Measurements from ENCODE around the gene LEF1. TPM values are rescaled to one million over a fixed set of nuclear protein-coding genes. Genes with fewer than 3 reads are reported as not detected.

The LEF1 gene
- total RNA-seq, 2 donors from 2014 or later = 3.4 TPM; not detected in 1

DNA sequence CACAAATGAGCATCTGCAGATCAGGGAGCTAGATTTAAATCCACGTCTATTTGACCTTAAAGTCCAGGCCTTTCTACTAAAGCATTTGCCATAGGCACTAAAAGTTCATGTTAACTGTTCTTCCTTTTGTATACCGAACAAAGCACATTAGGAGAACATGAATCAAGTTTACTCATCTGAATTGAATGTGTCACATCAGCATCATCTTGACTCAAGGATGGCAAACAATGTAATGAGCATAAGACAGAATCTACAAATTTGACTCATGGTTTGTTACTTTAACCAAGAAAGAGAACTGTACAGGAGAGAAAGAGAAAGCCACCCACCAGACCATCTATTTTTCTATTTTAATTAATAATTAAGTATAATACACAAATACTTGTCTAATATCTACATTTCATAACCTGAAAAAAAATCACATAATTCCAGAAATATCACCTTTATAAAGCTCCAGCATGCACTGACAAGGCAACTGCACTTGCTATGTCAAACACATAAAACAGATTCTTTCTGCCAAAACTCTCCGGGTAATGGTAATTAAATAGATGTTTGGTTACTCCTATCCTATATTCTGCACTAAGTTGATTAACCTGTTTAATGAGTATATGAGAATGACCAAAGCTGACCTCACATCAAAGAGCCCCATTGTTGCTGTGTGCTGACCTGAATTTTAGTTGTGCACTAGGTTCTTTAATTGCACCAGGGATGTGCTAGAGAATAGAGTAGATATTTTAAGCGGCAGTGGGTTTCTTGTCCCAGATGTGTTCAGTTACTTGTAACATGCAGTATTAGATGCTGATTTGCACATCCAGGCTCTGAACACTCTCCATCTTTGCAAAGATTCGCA lies 42.5 kb upstream of the LEF1 start:
- no peak overlapping the region for H3K4me3 ChIP-seq
- H3K9me3 ChIP-seq = no peaks in the 10 kb centered on the region
- H3K27me3 ChIP-seq = no peaks in the 10 kb centered on the region
- H3K4me1 ChIP-seq = no peaks in the 10 kb centered on the region
- no peaks in the 10 kb centered on the region for H3K36me3 ChIP-seq
- H3K27ac ChIP-seq = no peak overlapping the region
- no peak for DNase-seq (ENCODE audit: low spot score)
- TF ChIP-seq, protein P1, sequence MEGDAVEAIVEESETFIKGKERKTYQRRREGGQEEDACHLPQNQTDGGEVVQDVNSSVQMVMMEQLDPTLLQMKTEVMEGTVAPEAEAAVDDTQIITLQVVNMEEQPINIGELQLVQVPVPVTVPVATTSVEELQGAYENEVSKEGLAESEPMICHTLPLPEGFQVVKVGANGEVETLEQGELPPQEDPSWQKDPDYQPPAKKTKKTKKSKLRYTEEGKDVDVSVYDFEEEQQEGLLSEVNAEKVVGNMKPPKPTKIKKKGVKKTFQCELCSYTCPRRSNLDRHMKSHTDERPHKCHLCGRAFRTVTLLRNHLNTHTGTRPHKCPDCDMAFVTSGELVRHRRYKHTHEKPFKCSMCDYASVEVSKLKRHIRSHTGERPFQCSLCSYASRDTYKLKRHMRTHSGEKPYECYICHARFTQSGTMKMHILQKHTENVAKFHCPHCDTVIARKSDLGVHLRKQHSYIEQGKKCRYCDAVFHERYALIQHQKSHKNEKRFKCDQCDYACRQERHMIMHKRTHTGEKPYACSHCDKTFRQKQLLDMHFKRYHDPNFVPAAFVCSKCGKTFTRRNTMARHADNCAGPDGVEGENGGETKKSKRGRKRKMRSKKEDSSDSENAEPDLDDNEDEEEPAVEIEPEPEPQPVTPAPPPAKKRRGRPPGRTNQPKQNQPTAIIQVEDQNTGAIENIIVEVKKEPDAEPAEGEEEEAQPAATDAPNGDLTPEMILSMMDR (IDR thresholded peaks at IDR 0.05) = no peak

DNA sequence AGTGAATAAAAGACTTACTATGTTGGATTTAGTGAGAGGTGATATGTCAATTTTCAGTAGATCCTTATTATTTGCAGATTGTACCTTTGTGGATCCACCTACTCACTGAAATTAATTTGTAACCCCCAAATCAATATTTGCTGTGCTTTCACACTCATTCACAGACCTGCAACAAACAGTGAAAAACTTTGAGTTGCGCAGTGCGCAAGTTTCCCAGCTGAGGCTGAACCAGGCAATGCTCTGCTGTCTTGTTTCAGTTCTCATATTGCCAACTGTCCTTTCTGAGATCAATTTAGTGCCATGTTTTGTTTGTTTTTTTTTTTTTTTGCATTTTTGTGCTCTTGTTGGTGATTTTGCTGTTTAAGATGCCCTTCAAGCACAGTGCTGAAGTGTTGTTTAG lies 40.8 kb upstream of the LEF1 start:
- DNase-seq (ENCODE audit: low spot score) = no peak
- no peak overlapping the region for H3K4me3 ChIP-seq
- no peaks in the 10 kb centered on the region for H3K9me3 ChIP-seq
- no peaks in the 10 kb centered on the region for H3K36me3 ChIP-seq
- TF ChIP-seq, protein P1 (IDR thresholded peaks at IDR 0.05) = no peak
- H3K27ac ChIP-seq = no peak overlapping the region
- H3K27me3 ChIP-seq = no peaks in the 10 kb centered on the region
- H3K4me1 ChIP-seq = no peaks in the 10 kb centered on the region

DNA sequence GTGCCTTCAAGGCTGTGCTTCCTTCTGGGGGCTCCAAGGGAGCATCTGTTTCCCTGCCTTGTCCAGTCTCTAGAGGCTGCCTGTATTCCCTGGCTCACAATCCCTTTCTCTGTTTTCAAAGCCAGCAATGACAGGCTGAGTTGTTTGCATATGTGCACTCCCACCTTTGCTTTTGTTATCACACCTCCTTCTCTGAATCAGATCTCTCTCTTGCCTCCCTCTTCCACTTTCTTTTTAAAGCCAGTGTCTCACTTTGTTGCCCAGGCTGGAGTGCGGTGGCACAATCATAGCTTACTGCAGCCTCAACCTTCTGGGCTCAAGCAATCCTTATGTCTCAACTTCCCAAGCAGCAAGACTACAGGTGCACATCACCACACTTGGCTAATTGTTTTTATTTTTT lies 37.1 kb upstream of the LEF1 start:
- H3K27me3 ChIP-seq = no peaks in the 10 kb centered on the region
- no peak for DNase-seq (ENCODE audit: low spot score)
- TF ChIP-seq, protein P1 (IDR thresholded peaks at IDR 0.05) = no peak
- H3K36me3 ChIP-seq = no peaks in the 10 kb centered on the region
- no peak overlapping the region for H3K27ac ChIP-seq
- H3K9me3 ChIP-seq = no peaks in the 10 kb centered on the region
- H3K4me3 ChIP-seq = no peak overlapping the region
- H3K4me1 ChIP-seq = no peaks in the 10 kb centered on the region

DNA sequence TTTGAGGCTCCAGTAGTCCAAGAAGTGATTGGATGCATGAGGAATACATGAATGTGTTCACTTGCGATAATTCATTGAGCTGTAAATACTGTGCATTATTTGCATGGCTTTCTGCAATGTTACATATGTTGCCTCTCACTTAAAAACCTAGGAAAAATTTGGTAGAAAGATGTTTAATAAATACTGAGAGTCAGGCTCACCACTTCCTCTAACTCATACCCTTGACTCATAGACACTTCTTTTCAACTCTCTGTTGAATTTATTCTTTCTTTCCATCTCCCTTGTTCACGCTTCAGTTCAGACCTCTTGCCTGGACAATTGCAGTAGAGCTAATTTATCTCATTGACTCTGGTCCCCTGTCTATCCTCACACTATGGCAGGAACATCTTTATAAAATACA lies 35.8 kb upstream of the LEF1 start:
- Histone ChIP-seq H3K9me3 (no peaks in the 10 kb centered on the region), H3K4me3 (no peak overlapping the region), H3K4me1 (no peaks in the 10 kb centered on the region), H3K36me3 (no peaks in the 10 kb centered on the region), H3K27ac (no peak overlapping the region), H3K27me3 (no peaks in the 10 kb centered on the region)
- DNase-seq (ENCODE audit: low spot score) = no peak
- TF ChIP-seq, protein P1 (IDR thresholded peaks at IDR 0.05) = no peak

DNA sequence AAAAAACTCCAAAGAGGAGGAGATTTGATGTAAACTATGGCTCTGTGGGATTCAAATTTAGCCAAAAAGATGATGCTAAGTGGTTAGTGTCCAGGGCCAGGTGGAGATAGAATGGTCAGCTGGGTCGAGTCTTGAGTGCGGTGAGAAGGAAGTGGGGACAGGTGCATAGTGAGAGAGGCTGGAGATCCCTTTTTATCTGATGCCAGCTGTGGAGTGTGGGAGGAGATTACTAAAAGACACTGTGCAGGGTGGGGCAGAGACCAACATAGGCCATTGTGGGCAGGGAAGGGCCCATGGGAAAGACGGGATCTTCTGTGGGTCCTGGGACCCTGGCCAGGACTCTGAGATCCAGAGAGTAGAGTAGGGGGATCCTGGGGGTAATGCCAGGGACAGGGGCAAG lies 34.6 kb upstream of the LEF1 start:
- Histone ChIP-seq H3K9me3 (no peaks in the 10 kb centered on the region), H3K27ac (no peak overlapping the region), H3K36me3 (no peaks in the 10 kb centered on the region), H3K4me3 (no peak overlapping the region), H3K4me1 (no peaks in the 10 kb centered on the region), H3K27me3 (no peaks in the 10 kb centered on the region)
- no peak for DNase-seq (ENCODE audit: low spot score)
- TF ChIP-seq, protein P1 (IDR thresholded peaks at IDR 0.05) = no peak

DNA sequence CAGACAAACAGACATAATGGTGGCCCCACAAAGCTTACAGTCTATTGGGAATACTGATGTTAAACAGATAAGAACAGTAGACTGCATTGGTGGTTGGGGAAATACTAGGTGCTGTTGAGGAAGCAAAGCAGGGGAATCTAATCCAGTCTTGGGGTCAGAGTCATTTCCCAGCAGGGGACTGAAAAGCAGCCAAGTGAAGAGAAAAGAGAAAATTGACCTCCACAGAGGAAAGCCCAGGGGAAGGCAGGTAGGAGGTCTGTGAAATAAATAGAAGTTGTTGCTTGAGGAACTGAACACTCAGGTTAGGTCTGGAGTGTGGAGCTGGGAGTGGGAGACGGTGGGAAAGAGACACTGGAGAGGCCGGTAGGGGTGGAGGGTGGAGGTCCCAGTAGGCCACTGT lies 33.0 kb upstream of the LEF1 start:
- TF ChIP-seq, protein P1 (IDR thresholded peaks at IDR 0.05) = no peak
- Histone ChIP-seq H3K36me3 (no peaks in the 10 kb centered on the region), H3K27ac (no peak overlapping the region), H3K4me1 (no peaks in the 10 kb centered on the region), H3K4me3 (no peak overlapping the region), H3K27me3 (no peaks in the 10 kb centered on the region), H3K9me3 (no peaks in the 10 kb centered on the region)
- no peak for DNase-seq (ENCODE audit: low spot score)

Measured in right atrium auricular region (tissue), 2 donors.